ENCODE data around the gene HRNR. TPM values are rescaled to one million over a fixed set of nuclear protein-coding genes. Genes with fewer than 3 reads are reported as not detected.
"Not testable (repeated sequence)": the region's sequence is repeated elsewhere in the genome, so short reads cannot be mapped to it uniquely, and the experiment has no call there.

HRNR gene
- total RNA-seq, 2 experiments from 2014 or later, result not detected

- H3K4me1 Mint-ChIP-seq, H3K36me3 Mint-ChIP-seq, H3K27ac Mint-ChIP-seq, H3K27me3 Mint-ChIP-seq, CTCF ChIA-PET, H3K4me3 Mint-ChIP-seq, ATAC-seq, DNase-seq: not testable (repeated sequence)
- H3K9me3 Mint-ChIP-seq (ENCODE audit: low read depth), result peaks cover 14% of the 10 kb centered on the region
Observed at GRCh38 chr1:152215604-152216003, 8.4 kb downstream of the HRNR start.

GRCh38 chr1:152214911-152215310 is 9.1 kb downstream of the HRNR start:
- H3K27me3 Mint-ChIP-seq, ATAC-seq, DNase-seq, H3K36me3 Mint-ChIP-seq, H3K4me3 Mint-ChIP-seq, H3K4me1 Mint-ChIP-seq, CTCF ChIA-PET, H3K27ac Mint-ChIP-seq: not testable (repeated sequence)
- H3K9me3 Mint-ChIP-seq (ENCODE audit: low read depth), result peaks cover 12% of the 10 kb centered on the region

- CTCF ChIA-PET, result interaction anchor here (2.1 kb wide), 2 partner anchors 10 to 259 kb away, joined by 6 read pairs; no protein-coding TSS in a partner anchor
- H3K4me1 Mint-ChIP-seq, result no peaks in the 10 kb centered on the region
- no peak overlapping the region for H3K4me3 Mint-ChIP-seq
- H3K27me3 Mint-ChIP-seq, result peaks cover 10% of the 10 kb centered on the region
- ATAC-seq (no peak), DNase-seq (no peak)
- H3K27ac Mint-ChIP-seq, result no peak overlapping the region
- H3K36me3 Mint-ChIP-seq, result no peaks in the 10 kb centered on the region
- no peaks in the 10 kb centered on the region for H3K9me3 Mint-ChIP-seq (ENCODE audit: low read depth)
Observed at GRCh38 chr1:152198982-152199381, 25.0 kb downstream of the HRNR start.

GRCh38 chr1:152197361-152197941 is 26.5 kb downstream of the HRNR start:
- Mint-ChIP-seq H3K4me1 (no peaks in the 10 kb centered on the region), H3K27ac (no peak overlapping the region), H3K27me3 (peaks cover 10% of the 10 kb centered on the region), H3K36me3 (no peaks in the 10 kb centered on the region), H3K4me3 (no peak overlapping the region), H3K9me3 (ENCODE audit: low read depth) (no peaks in the 10 kb centered on the region)
- ATAC-seq (no peak), DNase-seq (no peak)
- CTCF ChIA-PET, result interaction anchor here (2.1 kb wide), 2 partner anchors 8 to 261 kb away, joined by 6 read pairs; no protein-coding TSS in a partner anchor

DNA sequence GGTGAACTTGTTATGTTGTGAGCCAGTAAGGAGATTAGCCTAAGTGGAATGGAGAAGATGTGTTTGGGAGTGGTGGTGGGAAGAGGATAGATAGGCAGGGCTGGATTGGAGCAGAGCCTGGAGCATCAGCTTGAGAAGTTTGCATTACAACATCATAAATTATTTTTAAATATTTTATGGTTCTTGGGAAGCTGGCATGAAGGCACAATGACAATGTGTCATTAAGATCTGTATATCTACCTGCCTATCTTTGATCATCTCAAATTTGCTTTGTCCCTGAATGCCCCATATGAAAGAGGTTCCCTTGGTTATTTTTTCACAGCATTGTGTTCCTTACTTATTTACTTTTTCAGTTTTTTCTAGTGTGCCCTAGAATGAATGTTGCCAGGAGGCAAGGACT is 32.3 kb downstream of the HRNR start:
- Mint-ChIP-seq H3K36me3 (no peaks in the 10 kb centered on the region), H3K4me3 (no peak overlapping the region), H3K27ac (no peak overlapping the region), H3K4me1 (peaks cover 4% of the 10 kb centered on the region), H3K27me3 (peaks cover 8% of the 10 kb centered on the region), H3K9me3 (ENCODE audit: low read depth) (no peaks in the 10 kb centered on the region)
- no peak for ATAC-seq
- DNase-seq, result no peak
- CTCF ChIA-PET, result interaction anchor here (0.9 to 4.9 kb wide), 4 partner anchors 138 to 267 kb away, joined by 3 to 36 read pairs (median 4); no protein-coding TSS in a partner anchor

DNA sequence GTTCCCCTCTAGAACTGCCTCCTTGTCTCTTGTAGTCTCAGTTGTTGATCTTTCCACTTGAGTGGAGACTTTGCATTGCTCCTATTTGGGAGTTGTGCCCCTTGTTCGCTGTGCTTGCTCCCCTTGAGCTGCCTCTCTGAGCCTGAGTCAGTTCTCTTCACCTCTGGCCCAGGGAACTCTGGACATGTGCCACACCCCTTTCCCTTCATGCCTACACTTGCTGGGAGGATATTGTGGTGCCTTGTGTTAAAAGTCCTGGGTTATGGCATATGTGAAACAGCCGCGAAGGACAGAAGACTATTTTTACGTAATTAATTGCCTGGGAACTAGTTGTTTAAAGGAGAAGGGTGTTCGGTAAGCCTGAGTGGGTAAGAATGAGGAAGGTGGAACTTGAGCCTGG is 32.7 kb downstream of the HRNR start:
- no peaks in the 10 kb centered on the region for H3K36me3 Mint-ChIP-seq
- H3K27ac Mint-ChIP-seq, result no peak overlapping the region
- DNase-seq, result no peak
- no peaks in the 10 kb centered on the region for H3K9me3 Mint-ChIP-seq (ENCODE audit: low read depth)
- ATAC-seq, result no peak
- peaks cover 8% of the 10 kb centered on the region for H3K27me3 Mint-ChIP-seq
- H3K4me1 Mint-ChIP-seq, result peaks cover 4% of the 10 kb centered on the region
- no peak overlapping the region for H3K4me3 Mint-ChIP-seq
- CTCF ChIA-PET, result interaction anchor here (0.9 to 4.9 kb wide), 5 partner anchors 9 to 268 kb away, joined by 3 to 36 read pairs (median 4); no protein-coding TSS in a partner anchor

DNA sequence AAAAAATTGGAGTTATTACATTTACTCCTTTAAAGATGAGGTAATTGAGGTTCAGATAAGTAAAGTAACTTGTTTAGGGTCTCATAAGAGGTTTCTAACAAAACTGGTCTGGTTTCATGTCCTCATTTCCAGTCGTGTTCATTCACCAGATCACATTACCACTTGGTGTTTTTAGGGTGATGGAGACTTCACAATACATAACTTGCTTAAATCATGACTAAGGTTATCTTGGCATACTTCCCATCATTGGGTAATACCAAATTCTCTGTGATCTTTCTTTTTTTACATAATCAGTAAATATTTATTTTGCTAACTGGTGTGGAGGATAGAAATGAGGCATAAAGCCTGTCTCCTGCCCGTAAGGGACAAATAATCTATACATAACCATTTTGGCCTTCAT is 33.4 kb downstream of the HRNR start:
- no peak for DNase-seq

DNA sequence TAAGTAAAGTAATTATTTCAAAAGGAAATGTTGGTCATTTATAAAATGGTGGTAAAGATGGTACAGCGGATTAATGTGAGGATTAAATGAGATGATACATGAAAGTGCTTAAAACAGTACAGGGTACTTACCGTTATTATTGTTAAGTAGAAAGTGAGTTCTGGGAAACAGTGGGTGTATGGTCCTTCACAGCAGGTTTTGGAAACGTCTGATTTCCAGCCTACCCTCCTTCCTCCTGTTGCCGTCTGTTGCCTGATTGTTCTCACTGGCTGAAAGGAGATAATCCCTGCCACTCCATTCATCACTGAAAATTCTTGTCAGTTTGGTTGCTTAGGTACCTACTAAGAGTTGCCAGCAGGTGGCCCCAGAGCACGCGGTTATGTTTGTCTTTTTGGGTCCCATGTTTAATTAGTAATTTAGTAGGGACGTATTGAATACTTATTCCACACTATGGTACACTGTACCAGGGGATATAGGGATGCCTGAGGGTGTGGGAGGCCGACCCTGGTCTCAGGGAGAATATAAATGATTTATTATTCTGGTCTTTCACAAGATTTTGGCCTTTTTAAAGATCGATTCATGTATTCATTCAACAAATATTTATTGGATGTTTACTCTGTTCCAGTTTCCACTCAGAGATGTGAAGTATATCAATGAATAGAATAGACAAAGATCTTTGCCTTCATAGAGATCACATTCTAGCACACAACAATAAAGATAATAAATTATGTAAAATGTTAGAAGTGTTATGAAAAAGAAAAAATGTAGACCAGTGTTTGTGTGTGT is 34.1 kb downstream of the HRNR start:
- ATAC-seq (peak; percentile 64), DNase-seq (peak; percentile 81)
- peaks cover 6% of the 10 kb centered on the region for H3K4me1 Mint-ChIP-seq
- peaks cover 14% of the 10 kb centered on the region for H3K27me3 Mint-ChIP-seq
- CTCF ChIA-PET, result interaction anchor here (0.9 to 10.5 kb wide), 24 partner anchors 9 to 280 kb away, joined by 3 to 201 read pairs (median 6); no protein-coding TSS in a partner anchor
- H3K4me3 Mint-ChIP-seq, result peak overlapping the region; percentile 68
- H3K27ac Mint-ChIP-seq, result no peak overlapping the region
- no peaks in the 10 kb centered on the region for H3K36me3 Mint-ChIP-seq
- H3K9me3 Mint-ChIP-seq (ENCODE audit: low read depth), result no peaks in the 10 kb centered on the region

More for the DNA sequence above, 33.4 kb downstream of the HRNR start:
- Mint-ChIP-seq H3K36me3 (no peaks in the 10 kb centered on the region), H3K27me3 (peaks cover 8% of the 10 kb centered on the region), H3K9me3 (ENCODE audit: low read depth) (no peaks in the 10 kb centered on the region), H3K27ac (no peak overlapping the region), H3K4me1 (peaks cover 4% of the 10 kb centered on the region), H3K4me3 (no peak overlapping the region)
- no peak for ATAC-seq
- CTCF ChIA-PET, result interaction anchor here (1.0 to 4.9 kb wide), 2 partner anchors 8 to 268 kb away, joined by 3 to 36 read pairs; no protein-coding TSS in a partner anchor

GRCh38 chr1:152188673-152189591 is 35.1 kb downstream of the HRNR start:
- peak; percentile 73 for ATAC-seq
- peak; percentile 86 for DNase-seq
- H3K4me3 Mint-ChIP-seq, result peak overlapping the region; percentile 68
- H3K27me3 Mint-ChIP-seq, result peaks cover 15% of the 10 kb centered on the region
- H3K9me3 Mint-ChIP-seq (ENCODE audit: low read depth), result no peaks in the 10 kb centered on the region
- peaks cover 6% of the 10 kb centered on the region for H3K4me1 Mint-ChIP-seq
- H3K27ac Mint-ChIP-seq, result no peak overlapping the region
- H3K36me3 Mint-ChIP-seq, result no peaks in the 10 kb centered on the region
- CTCF ChIA-PET, result interaction anchor here (0.6 to 10.5 kb wide), 29 partner anchors 9 to 281 kb away, joined by 3 to 201 read pairs (median 5); no protein-coding TSS in a partner anchor

GRCh38 chr1:152186556-152187285 is 37.3 kb downstream of the HRNR start:
- Mint-ChIP-seq H3K27me3 (peaks cover 10% of the 10 kb centered on the region), H3K27ac (no peak overlapping the region), H3K36me3 (no peaks in the 10 kb centered on the region), H3K9me3 (ENCODE audit: low read depth) (no peaks in the 10 kb centered on the region), H3K4me1 (peaks cover 12% of the 10 kb centered on the region), H3K4me3 (no peak overlapping the region)
- ATAC-seq (no peak), DNase-seq (no peak)
- CTCF ChIA-PET, result interaction anchor here (0.9 to 10.5 kb wide), 13 partner anchors 12 to 272 kb away, joined by 3 to 201 read pairs (median 7); no protein-coding TSS in a partner anchor

- H3K36me3 Mint-ChIP-seq, result no peaks in the 10 kb centered on the region
- ATAC-seq (peak; percentile 57), DNase-seq (peak; percentile 53)
- peaks cover 6% of the 10 kb centered on the region for H3K27me3 Mint-ChIP-seq
- peaks cover 12% of the 10 kb centered on the region for H3K4me1 Mint-ChIP-seq
- CTCF ChIA-PET, result interaction anchor here (0.6 to 10.5 kb wide), 20 partner anchors 11 to 273 kb away, joined by 3 to 201 read pairs (median 4); partner anchors contain the start of gene HRNR
- no peak overlapping the region for H3K4me3 Mint-ChIP-seq
- H3K27ac Mint-ChIP-seq, result no peak overlapping the region
- no peaks in the 10 kb centered on the region for H3K9me3 Mint-ChIP-seq (ENCODE audit: low read depth)
Observed at GRCh38 chr1:152185544-152186391, 38.2 kb downstream of the HRNR start.
